Rectal smooth muscle tissue (tissue), 1 donor: ENCODE results near the gene SHISAL1.
"Not testable (repeated sequence)": the region's sequence is repeated elsewhere in the genome, so short reads cannot be mapped to it uniquely, and the experiment has no call there.

Experiments used
- H3K27ac ChIP-seq: one replicate; pipeline ENCODE4 v1.7.0; 2013; ENCODE audit warnings: low read depth, low read length, inconsistent platforms
- H3K27me3 ChIP-seq: one replicate; pipeline ENCODE4 v1.7.0; 2013; ENCODE audit warnings: low read length; ENCODE audit not compliant: control insufficient read depth, insufficient read depth
- H3K36me3 ChIP-seq: one replicate; pipeline ENCODE4 v1.7.0; 2013; ENCODE audit warnings: low read length; ENCODE audit not compliant: control insufficient read depth, insufficient read depth
- H3K4me1 ChIP-seq: one replicate; pipeline ENCODE4 v1.7.0; 2013; ENCODE audit warnings: low read length; ENCODE audit not compliant: control insufficient read depth, insufficient read depth
- H3K4me3 ChIP-seq: one replicate; pipeline ENCODE4 v1.7.0; 2013; ENCODE audit warnings: low read length
- H3K9ac ChIP-seq: one replicate; pipeline ENCODE4 v1.7.0; 2013; ENCODE audit warnings: low read length

SHISAL1 gene

GRCh38 chr22:44237290-44237689, 75.5 kb downstream of the SHISAL1 start:
- Histone ChIP-seq H3K9ac (no peak overlapping the region), H3K27ac (no peak overlapping the region), H3K27me3 (no peaks in the 10 kb centered on the region), H3K36me3 (no peaks in the 10 kb centered on the region), H3K4me3 (no peak overlapping the region), H3K4me1 (no peaks in the 10 kb centered on the region)

GRCh38 chr22:44234372-44234771, 78.4 kb downstream of the SHISAL1 start:
- H3K9ac ChIP-seq, H3K27ac ChIP-seq, H3K36me3 ChIP-seq, H3K4me3 ChIP-seq, H3K4me1 ChIP-seq, H3K27me3 ChIP-seq: not testable (repeated sequence)

- H3K9ac ChIP-seq, result no peak overlapping the region
- H3K4me1 ChIP-seq, result no peaks in the 10 kb centered on the region
- no peak overlapping the region for H3K27ac ChIP-seq
- H3K27me3 ChIP-seq, result no peaks in the 10 kb centered on the region
- no peak overlapping the region for H3K4me3 ChIP-seq
- no peaks in the 10 kb centered on the region for H3K36me3 ChIP-seq
Measured at GRCh38 chr22:44231233-44231632, 81.5 kb downstream of the SHISAL1 start.

GRCh38 chr22:44229809-44230208, 82.9 kb downstream of the SHISAL1 start:
- Histone ChIP-seq H3K36me3 (no peaks in the 10 kb centered on the region), H3K4me1 (no peaks in the 10 kb centered on the region), H3K27ac (no peak overlapping the region), H3K4me3 (no peak overlapping the region), H3K27me3 (no peaks in the 10 kb centered on the region), H3K9ac (no peak overlapping the region)

GRCh38 chr22:44229331-44229730, 83.4 kb downstream of the SHISAL1 start:
- no peaks in the 10 kb centered on the region for H3K36me3 ChIP-seq
- no peak overlapping the region for H3K4me3 ChIP-seq
- no peak overlapping the region for H3K27ac ChIP-seq
- no peaks in the 10 kb centered on the region for H3K4me1 ChIP-seq
- H3K9ac ChIP-seq, result no peak overlapping the region
- H3K27me3 ChIP-seq, result no peaks in the 10 kb centered on the region

GRCh38 chr22:44225812-44226211, 86.9 kb downstream of the SHISAL1 start:
- H3K27ac ChIP-seq, result no peak overlapping the region
- H3K27me3 ChIP-seq, result no peaks in the 10 kb centered on the region
- no peak overlapping the region for H3K9ac ChIP-seq
- H3K4me1 ChIP-seq, result no peaks in the 10 kb centered on the region
- no peak overlapping the region for H3K4me3 ChIP-seq
- no peaks in the 10 kb centered on the region for H3K36me3 ChIP-seq

- Histone ChIP-seq H3K27ac (no peak overlapping the region), H3K9ac (no peak overlapping the region), H3K4me3 (no peak overlapping the region), H3K36me3 (no peaks in the 10 kb centered on the region), H3K27me3 (no peaks in the 10 kb centered on the region), H3K4me1 (no peaks in the 10 kb centered on the region)
Measured at GRCh38 chr22:44225091-44225689, 87.6 kb downstream of the SHISAL1 start.

GRCh38 chr22:44224166-44224565, 88.6 kb downstream of the SHISAL1 start:
- H3K27ac ChIP-seq, result no peak overlapping the region
- no peaks in the 10 kb centered on the region for H3K4me1 ChIP-seq
- no peak overlapping the region for H3K4me3 ChIP-seq
- H3K27me3 ChIP-seq, result no peaks in the 10 kb centered on the region
- H3K9ac ChIP-seq, result no peak overlapping the region
- no peaks in the 10 kb centered on the region for H3K36me3 ChIP-seq

GRCh38 chr22:44221710-44222475, 90.9 kb downstream of the SHISAL1 start:
- no peak overlapping the region for H3K9ac ChIP-seq
- no peak overlapping the region for H3K27ac ChIP-seq
- no peaks in the 10 kb centered on the region for H3K4me1 ChIP-seq
- no peaks in the 10 kb centered on the region for H3K36me3 ChIP-seq
- H3K27me3 ChIP-seq, result no peaks in the 10 kb centered on the region
- H3K4me3 ChIP-seq, result no peak overlapping the region

GRCh38 chr22:44220727-44221680, 91.7 kb downstream of the SHISAL1 start:
- H3K27ac ChIP-seq, result no peak overlapping the region
- no peak overlapping the region for H3K4me3 ChIP-seq
- H3K36me3 ChIP-seq, result no peaks in the 10 kb centered on the region
- no peak overlapping the region for H3K9ac ChIP-seq
- no peaks in the 10 kb centered on the region for H3K4me1 ChIP-seq
- H3K27me3 ChIP-seq, result no peaks in the 10 kb centered on the region

GRCh38 chr22:44219101-44219870, 93.5 kb downstream of the SHISAL1 start:
- Histone ChIP-seq H3K27me3 (no peaks in the 10 kb centered on the region), H3K9ac (no peak overlapping the region), H3K4me3 (no peak overlapping the region), H3K27ac (no peak overlapping the region), H3K36me3 (no peaks in the 10 kb centered on the region), H3K4me1 (no peaks in the 10 kb centered on the region)

- H3K27me3 ChIP-seq, result no peaks in the 10 kb centered on the region
- no peaks in the 10 kb centered on the region for H3K36me3 ChIP-seq
Measured at GRCh38 chr22:44218071-44218470, 94.7 kb downstream of the SHISAL1 start.

More at GRCh38 chr22:44218071-44218470, 94.7 kb downstream of the SHISAL1 start:
- Histone ChIP-seq H3K27ac (no peak overlapping the region), H3K4me1 (no peaks in the 10 kb centered on the region), H3K4me3 (no peak overlapping the region), H3K9ac (no peak overlapping the region)
